H1 (cell line): ENCODE data around the gene SMLR1. TPM values are rescaled to one million over a fixed set of nuclear protein-coding genes. Genes with fewer than 3 reads are reported as not detected.

Experiments
- HDAC2 ChIP-seq, 2 experiments: fragments of 300-600 bp in 1 of 2; sonication (generic) in 1 of 2; IDR thresholded peaks; 2 replicates each; pipeline ENCODE4 v1.6.1; 2011 to 2012; ENCODE audit warnings: low read depth in 2 of 2, low read length in 2 of 2, mild to moderate bottlenecking in 2 of 2, moderate library complexity in 2 of 2, borderline replicate concordance in 1 of 2, inconsistent platforms in 1 of 2
- polyA plus RNA-seq, 7 experiments: library from polyadenylated mRNA; depleted of rRNA in 3 of 7; stranded (reverse) in 5 of 7; unstranded in 2 of 7; fragments of >200 nt in 5 of 7; fragments of 200-250 nt in 2 of 7; gene quantifications; 1 replicate in 5 of 7; 2 replicates in 1 of 7; 4 replicates in 1 of 7; pipeline versions ENCODE4 v1.2.1 to v1.2.3, GENCODE V29; 2011 to 2013; ENCODE audit warnings: missing spikeins in 2 of 7, mixed read lengths in 2 of 7
- total RNA-seq: library from RNA; stranded (reverse); fragmentation: NEBNext Ultra II Directional; extraction: Animal tissue kit (Norgen Biotek cat#: 25700); gene quantifications from 2 replicates; pipeline ENCODE4 v1.2.1, GENCODE V29; 2021
- TF ChIP-seq, protein P1 (sequence below): fragments of 300-600 bp; sonication (generic); IDR thresholded peaks from 2 replicates; pipeline ENCODE4 v1.7.1; 2012; ENCODE audit warnings: low read length, moderate library complexity, mild to moderate bottlenecking, inconsistent platforms; ENCODE audit not compliant: insufficient replicate concordance

The SMLR1 gene
- total and polyA plus RNA-seq, 2 of the 8 experiments (the other 6 are each of a cell fraction or from before 2014, with no cell fraction given), result not detected

DNA sequence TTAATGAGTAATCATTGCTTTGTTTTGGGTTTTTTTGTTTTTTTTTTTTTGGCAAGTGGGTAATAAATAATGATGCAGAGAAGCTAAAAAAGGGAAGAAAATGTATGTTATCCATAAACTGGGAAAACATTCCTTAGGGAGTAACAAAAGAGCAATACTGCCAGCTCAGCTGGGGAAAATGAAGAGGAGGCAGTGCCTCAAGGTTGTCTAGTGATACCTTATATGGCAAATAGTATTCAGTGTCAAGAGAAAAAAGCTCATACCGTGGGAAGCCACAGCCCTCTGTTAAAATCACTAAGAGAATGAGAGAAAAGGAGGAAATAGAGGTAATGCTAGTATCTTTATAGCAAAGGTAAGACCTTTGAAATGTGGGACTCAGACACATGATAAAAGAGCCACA lies 47.1 kb upstream of the SMLR1 start (continued):
- TF ChIP-seq, protein P1, sequence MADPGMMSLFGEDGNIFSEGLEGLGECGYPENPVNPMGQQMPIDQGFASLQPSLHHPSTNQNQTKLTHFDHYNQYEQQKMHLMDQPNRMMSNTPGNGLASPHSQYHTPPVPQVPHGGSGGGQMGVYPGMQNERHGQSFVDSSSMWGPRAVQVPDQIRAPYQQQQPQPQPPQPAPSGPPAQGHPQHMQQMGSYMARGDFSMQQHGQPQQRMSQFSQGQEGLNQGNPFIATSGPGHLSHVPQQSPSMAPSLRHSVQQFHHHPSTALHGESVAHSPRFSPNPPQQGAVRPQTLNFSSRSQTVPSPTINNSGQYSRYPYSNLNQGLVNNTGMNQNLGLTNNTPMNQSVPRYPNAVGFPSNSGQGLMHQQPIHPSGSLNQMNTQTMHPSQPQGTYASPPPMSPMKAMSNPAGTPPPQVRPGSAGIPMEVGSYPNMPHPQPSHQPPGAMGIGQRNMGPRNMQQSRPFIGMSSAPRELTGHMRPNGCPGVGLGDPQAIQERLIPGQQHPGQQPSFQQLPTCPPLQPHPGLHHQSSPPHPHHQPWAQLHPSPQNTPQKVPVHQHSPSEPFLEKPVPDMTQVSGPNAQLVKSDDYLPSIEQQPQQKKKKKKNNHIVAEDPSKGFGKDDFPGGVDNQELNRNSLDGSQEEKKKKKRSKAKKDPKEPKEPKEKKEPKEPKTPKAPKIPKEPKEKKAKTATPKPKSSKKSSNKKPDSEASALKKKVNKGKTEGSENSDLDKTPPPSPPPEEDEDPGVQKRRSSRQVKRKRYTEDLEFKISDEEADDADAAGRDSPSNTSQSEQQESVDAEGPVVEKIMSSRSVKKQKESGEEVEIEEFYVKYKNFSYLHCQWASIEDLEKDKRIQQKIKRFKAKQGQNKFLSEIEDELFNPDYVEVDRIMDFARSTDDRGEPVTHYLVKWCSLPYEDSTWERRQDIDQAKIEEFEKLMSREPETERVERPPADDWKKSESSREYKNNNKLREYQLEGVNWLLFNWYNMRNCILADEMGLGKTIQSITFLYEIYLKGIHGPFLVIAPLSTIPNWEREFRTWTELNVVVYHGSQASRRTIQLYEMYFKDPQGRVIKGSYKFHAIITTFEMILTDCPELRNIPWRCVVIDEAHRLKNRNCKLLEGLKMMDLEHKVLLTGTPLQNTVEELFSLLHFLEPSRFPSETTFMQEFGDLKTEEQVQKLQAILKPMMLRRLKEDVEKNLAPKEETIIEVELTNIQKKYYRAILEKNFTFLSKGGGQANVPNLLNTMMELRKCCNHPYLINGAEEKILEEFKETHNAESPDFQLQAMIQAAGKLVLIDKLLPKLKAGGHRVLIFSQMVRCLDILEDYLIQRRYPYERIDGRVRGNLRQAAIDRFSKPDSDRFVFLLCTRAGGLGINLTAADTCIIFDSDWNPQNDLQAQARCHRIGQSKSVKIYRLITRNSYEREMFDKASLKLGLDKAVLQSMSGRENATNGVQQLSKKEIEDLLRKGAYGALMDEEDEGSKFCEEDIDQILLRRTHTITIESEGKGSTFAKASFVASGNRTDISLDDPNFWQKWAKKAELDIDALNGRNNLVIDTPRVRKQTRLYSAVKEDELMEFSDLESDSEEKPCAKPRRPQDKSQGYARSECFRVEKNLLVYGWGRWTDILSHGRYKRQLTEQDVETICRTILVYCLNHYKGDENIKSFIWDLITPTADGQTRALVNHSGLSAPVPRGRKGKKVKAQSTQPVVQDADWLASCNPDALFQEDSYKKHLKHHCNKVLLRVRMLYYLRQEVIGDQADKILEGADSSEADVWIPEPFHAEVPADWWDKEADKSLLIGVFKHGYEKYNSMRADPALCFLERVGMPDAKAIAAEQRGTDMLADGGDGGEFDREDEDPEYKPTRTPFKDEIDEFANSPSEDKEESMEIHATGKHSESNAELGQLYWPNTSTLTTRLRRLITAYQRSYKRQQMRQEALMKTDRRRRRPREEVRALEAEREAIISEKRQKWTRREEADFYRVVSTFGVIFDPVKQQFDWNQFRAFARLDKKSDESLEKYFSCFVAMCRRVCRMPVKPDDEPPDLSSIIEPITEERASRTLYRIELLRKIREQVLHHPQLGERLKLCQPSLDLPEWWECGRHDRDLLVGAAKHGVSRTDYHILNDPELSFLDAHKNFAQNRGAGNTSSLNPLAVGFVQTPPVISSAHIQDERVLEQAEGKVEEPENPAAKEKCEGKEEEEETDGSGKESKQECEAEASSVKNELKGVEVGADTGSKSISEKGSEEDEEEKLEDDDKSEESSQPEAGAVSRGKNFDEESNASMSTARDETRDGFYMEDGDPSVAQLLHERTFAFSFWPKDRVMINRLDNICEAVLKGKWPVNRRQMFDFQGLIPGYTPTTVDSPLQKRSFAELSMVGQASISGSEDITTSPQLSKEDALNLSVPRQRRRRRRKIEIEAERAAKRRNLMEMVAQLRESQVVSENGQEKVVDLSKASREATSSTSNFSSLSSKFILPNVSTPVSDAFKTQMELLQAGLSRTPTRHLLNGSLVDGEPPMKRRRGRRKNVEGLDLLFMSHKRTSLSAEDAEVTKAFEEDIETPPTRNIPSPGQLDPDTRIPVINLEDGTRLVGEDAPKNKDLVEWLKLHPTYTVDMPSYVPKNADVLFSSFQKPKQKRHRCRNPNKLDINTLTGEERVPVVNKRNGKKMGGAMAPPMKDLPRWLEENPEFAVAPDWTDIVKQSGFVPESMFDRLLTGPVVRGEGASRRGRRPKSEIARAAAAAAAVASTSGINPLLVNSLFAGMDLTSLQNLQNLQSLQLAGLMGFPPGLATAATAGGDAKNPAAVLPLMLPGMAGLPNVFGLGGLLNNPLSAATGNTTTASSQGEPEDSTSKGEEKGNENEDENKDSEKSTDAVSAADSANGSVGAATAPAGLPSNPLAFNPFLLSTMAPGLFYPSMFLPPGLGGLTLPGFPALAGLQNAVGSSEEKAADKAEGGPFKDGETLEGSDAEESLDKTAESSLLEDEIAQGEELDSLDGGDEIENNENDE, result no peak
- no peak for TF ChIP-seq HDAC2 (IDR thresholded peaks at IDR 0.05; ENCODE audit: borderline replicate concordance in 1 of 2, low read depth in 2 of 2, low read length in 2 of 2)
